H1 (cell line): ENCODE results near the gene FADD. TPM values are rescaled to one million over a fixed set of nuclear protein-coding genes. Genes with fewer than 3 reads are reported as not detected.

Source experiments
- CTCF ChIA-PET: fragments of 300-600 bp; sonication (Branson Sonifier 250); formaldehyde crosslinking; loops from one replicate; lab custom pipeline; 2021; ENCODE audit not compliant: partially characterized antibody; lab: Charles Lee
- POLR2A ChIA-PET: fragments of 300-600 bp; sonication (Branson Sonifier 250); formaldehyde crosslinking; loops from one replicate; lab custom pipeline; 2021; ENCODE audit warnings: inconsistent platforms; ENCODE audit not compliant: partially characterized antibody; lab: Charles Lee
- DNase-seq, 2 experiments: peaks; one replicate each; pipeline versions ENCODE4 v3.0.0 to v3.0.0-alpha.2; 2010 to 2022; ENCODE audit warnings: low spot score in 2 of 2, low read depth in 1 of 2, mixed read lengths in 1 of 2
- FAIRE-seq: peaks from 2 replicates; lab custom pipeline; 2011; peaks lifted over from hg19 to GRCh38; lab: Jason Lieb, UNC
- H2AFZ ChIP-seq: 2 replicates; pipeline ENCODE4 v1.8.1; 2012; ENCODE audit warnings: low read length, inconsistent platforms
- H2AK5ac ChIP-seq: 2 replicates; pipeline ENCODE4 v1.6.1; 2013; ENCODE audit warnings: low read depth, low read length
- H2BK120ac ChIP-seq: replicated peaks from 2 replicates; pipeline ENCODE3; 2013; ENCODE audit warnings: low read depth, low read length, inconsistent platforms
- H2BK12ac ChIP-seq: 2 replicates; pipeline ENCODE4 v1.6.1; 2013; ENCODE audit warnings: low read depth, low read length
- H2BK15ac ChIP-seq: 2 replicates; pipeline ENCODE4 v1.6.1; 2013; ENCODE audit warnings: low read length
- H2BK20ac ChIP-seq: 2 replicates; pipeline ENCODE4 v1.6.1; 2013; ENCODE audit warnings: low read length
- H2BK5ac ChIP-seq: 2 replicates; pipeline ENCODE4 v1.6.1; 2013; ENCODE audit warnings: low read depth, low read length
- H3K14ac ChIP-seq: 2 replicates; pipeline ENCODE4 v1.6.1; 2013; ENCODE audit warnings: inconsistent platforms; ENCODE audit not compliant: insufficient read length
- H3K18ac ChIP-seq: 2 replicates; pipeline ENCODE4 v1.6.1; 2013; ENCODE audit warnings: low read length; ENCODE audit errors: extremely low read depth
- H3K23ac ChIP-seq: 2 replicates; pipeline ENCODE4 v1.6.1; 2013; ENCODE audit warnings: inconsistent platforms; ENCODE audit not compliant: insufficient read length
- H3K23me2 ChIP-seq: 2 replicates; pipeline ENCODE4 v1.6.1; 2013; ENCODE audit warnings: low read depth, low read length
- H3K27ac ChIP-seq: 2 replicates; pipeline ENCODE4 v1.6.1; 2011; ENCODE audit warnings: low read depth, low read length, inconsistent platforms
- H3K27me3 ChIP-seq, 4 experiments: replicated peaks in 1 of 4; 1 replicate in 1 of 4; 2 replicates in 3 of 4; pipeline versions ENCODE4 v1.6.1 to v1.8.1; 2011 to 2013; ENCODE audit warnings: low read length in 3 of 4, mild to moderate bottlenecking in 3 of 4, inconsistent platforms in 2 of 4, mixed read lengths in 2 of 4, moderate library complexity in 1 of 4; ENCODE audit not compliant: control insufficient read depth in 3 of 4, insufficient read depth in 3 of 4; ENCODE audit errors: extremely low read depth in 1 of 4
- H3K36me3 ChIP-seq, 4 experiments: 2 replicates each; pipeline versions ENCODE4 v1.6.1 to v1.8.1; 2011 to 2013; ENCODE audit warnings: mild to moderate bottlenecking in 4 of 4, low read length in 3 of 4, moderate library complexity in 2 of 4, control low read depth in 1 of 4, inconsistent platforms in 1 of 4; ENCODE audit not compliant: insufficient read depth in 4 of 4, control insufficient read depth in 2 of 4
- H3K4ac ChIP-seq: replicated peaks from 2 replicates; pipeline ENCODE3; 2013; ENCODE audit warnings: low read length, low read depth, mixed read lengths, inconsistent platforms; ENCODE audit not compliant: insufficient read length
- H3K4me1 ChIP-seq, 4 experiments: replicated peaks in 1 of 4; 1 replicate in 1 of 4; 2 replicates in 3 of 4; pipeline versions ENCODE4 v1.6.1 to v1.8.1; 2011 to 2013; ENCODE audit warnings: low read length in 3 of 4, inconsistent platforms in 2 of 4, mixed read lengths in 1 of 4; ENCODE audit not compliant: insufficient read depth in 4 of 4, control insufficient read depth in 3 of 4
- H3K4me2 ChIP-seq, 2 experiments: 2 replicates each; pipeline versions ENCODE4 v1.6.1 to v1.8.1; 2011 to 2013; ENCODE audit warnings: low read depth in 2 of 2, low read length in 2 of 2, control low read depth in 1 of 2, inconsistent platforms in 1 of 2, mild to moderate bottlenecking in 1 of 2; ENCODE audit not compliant: insufficient read depth in 1 of 2
- H3K4me3 ChIP-seq, 4 experiments: fragments of 200-600, 300-600 bp in 1 of 4; sonication (generic), shearing (Covaris generic), sonication (Bioruptor Twin) in 1 of 4; 2 replicates each; pipeline versions ENCODE4 v1.5.1 to v1.8.1; 2011 to 2016; ENCODE audit warnings: low read length in 4 of 4, low read depth in 3 of 4, control low read depth in 2 of 4, inconsistent platforms in 2 of 4, mild to moderate bottlenecking in 2 of 4, mixed read lengths in 1 of 4, moderate library complexity in 1 of 4; ENCODE audit not compliant: insufficient read depth in 2 of 4; ENCODE audit errors: extremely low read depth in 1 of 4
- H3K56ac ChIP-seq: replicated peaks from 2 replicates; pipeline ENCODE3; 2013; ENCODE audit warnings: low read depth, mild to moderate bottlenecking, mixed read lengths, low read length, inconsistent platforms; ENCODE audit not compliant: insufficient read length
- H3K79me1 ChIP-seq: 2 replicates; pipeline ENCODE4 v1.6.1; 2013; ENCODE audit warnings: low read depth, low read length, control low read depth
- H3K79me2 ChIP-seq, 2 experiments: 2 replicates each; pipeline versions ENCODE4 v1.6.1 to v1.8.1; 2012 to 2013; ENCODE audit warnings: low read length in 2 of 2, mild to moderate bottlenecking in 2 of 2, inconsistent platforms in 1 of 2; ENCODE audit not compliant: insufficient read depth in 2 of 2, control insufficient read depth in 1 of 2
- H3K9ac ChIP-seq, 4 experiments: replicated peaks in 1 of 4; 1 replicate in 1 of 4; 2 replicates in 3 of 4; pipeline versions ENCODE4 v1.6.1 to v1.8.1; 2011 to 2013; ENCODE audit warnings: low read depth in 3 of 4, low read length in 3 of 4, control low read depth in 2 of 4, mild to moderate bottlenecking in 2 of 4, moderate library complexity in 2 of 4, inconsistent platforms in 1 of 4; ENCODE audit errors: extremely low read depth in 1 of 4
- H3K9me3 ChIP-seq, 2 experiments: 2 replicates each; pipeline versions ENCODE4 v1.6.1 to v1.8.1; 2012 to 2013; ENCODE audit warnings: mild to moderate bottlenecking in 2 of 2, moderate library complexity in 2 of 2, control low read depth in 1 of 2, inconsistent platforms in 1 of 2, low read depth in 1 of 2, low read length in 1 of 2, mixed read lengths in 1 of 2; ENCODE audit not compliant: insufficient read depth in 2 of 2
- H4K20me1 ChIP-seq, 2 experiments: replicated peaks in 1 of 2; 2 replicates each; pipeline versions ENCODE3 to v1.8.1; 2011 to 2013; ENCODE audit warnings: inconsistent platforms in 2 of 2, low read length in 2 of 2, mild to moderate bottlenecking in 1 of 2; ENCODE audit not compliant: insufficient read depth in 2 of 2, control insufficient read depth in 1 of 2
- H4K5ac ChIP-seq: 2 replicates; pipeline ENCODE4 v1.6.1; 2013; ENCODE audit warnings: low read length, low read depth, mixed read lengths, inconsistent platforms; ENCODE audit not compliant: insufficient read length
- H4K8ac ChIP-seq: 2 replicates; pipeline ENCODE4 v1.8.0; 2013; ENCODE audit warnings: mild to moderate bottlenecking, moderate library complexity, low read length, inconsistent platforms; ENCODE audit not compliant: insufficient read depth; ENCODE audit errors: extremely low read depth
- H4K91ac ChIP-seq: replicated peaks from 2 replicates; pipeline ENCODE3; 2013; ENCODE audit warnings: low read length, mixed read lengths, inconsistent platforms; ENCODE audit not compliant: insufficient read length
- ATF2 ChIP-seq: IDR thresholded peaks from 2 replicates; pipeline ENCODE4 v1.6.1; 2012; ENCODE audit warnings: low read length, inconsistent platforms
- BACH1 ChIP-seq: IDR thresholded peaks from 2 replicates; pipeline ENCODE4 v1.6.1; 2012; ENCODE audit warnings: low read length, improper control_type of control experiment
- BRCA1 ChIP-seq: IDR thresholded peaks from 2 replicates; pipeline ENCODE4 v1.6.1; 2012; ENCODE audit warnings: low read depth, low read length, improper control_type of control experiment
- MAFK ChIP-seq: IDR thresholded peaks from 2 replicates; pipeline ENCODE4 v1.6.1; 2012; ENCODE audit warnings: low read depth, mild to moderate bottlenecking, improper control_type of control experiment, low read length
- NANOG ChIP-seq: IDR thresholded peaks from 2 replicates; pipeline ENCODE4 v1.6.1; 2011; ENCODE audit warnings: low read length, low read depth, mild to moderate bottlenecking, inconsistent platforms; ENCODE audit not compliant: insufficient read depth, poor library complexity, severe bottlenecking
- POLR2A ChIP-seq, 2 experiments: IDR thresholded peaks; 1 replicate in 1 of 2; 2 replicates in 1 of 2; pipeline ENCODE4 v1.6.1; 2011; ENCODE audit warnings: low read depth in 2 of 2, low read length in 2 of 2, mild to moderate bottlenecking in 2 of 2; ENCODE audit errors: control extremely low read depth in 1 of 2
- POLR2AphosphoS5 ChIP-seq: IDR thresholded peaks from 2 replicates; pipeline ENCODE4 v1.6.1; 2011; ENCODE audit warnings: low read depth, low read length
- RFX5 ChIP-seq: IDR thresholded peaks from 2 replicates; pipeline ENCODE4 v1.6.1; 2011; ENCODE audit warnings: low read depth, low read length, improper control_type of control experiment, borderline replicate concordance
- SRF ChIP-seq: IDR thresholded peaks from 2 replicates; pipeline ENCODE4 v1.6.1; 2011; ENCODE audit warnings: mild to moderate bottlenecking, low read depth, low read length, moderate library complexity
- USF2 ChIP-seq: IDR thresholded peaks from 2 replicates; pipeline ENCODE4 v1.6.1; 2011; ENCODE audit warnings: low read length, improper control_type of control experiment
- ZNF274 ChIP-seq: IDR thresholded peaks from 2 replicates; pipeline ENCODE4 v1.7.0; 2012; ENCODE audit warnings: low read length, borderline replicate concordance; ENCODE audit errors: extremely low read depth
- WGBS, 2 experiments: shearing (Covaris generic) in 1 of 2; methylation state at CpG; one replicate each; pipeline versions ENCODE4 v1.1.6 to v1.1.7; 2013 to 2015; ENCODE audit warnings: low lambda C conversion rate in 2 of 2, mixed read lengths in 2 of 2, inconsistent platforms in 1 of 2, low coverage in 1 of 2, missing lambda C conversion rate in 1 of 2; ENCODE audit not compliant: insufficient replicate concordance in 2 of 2, insufficient coverage in 1 of 2, insufficient read length in 1 of 2; ENCODE audit errors: extremely low coverage in 1 of 2, missing lambda C conversion rate in 1 of 2; 5-methylcytosine and 5-hydroxymethylcytosine counted together
- polyA plus RNA-seq, 7 experiments: library from polyadenylated mRNA; depleted of rRNA in 3 of 7; stranded (reverse) in 5 of 7; unstranded in 2 of 7; fragments of >200 nt in 5 of 7; fragments of 200-250 nt in 2 of 7; gene quantifications; 1 replicate in 5 of 7; 2 replicates in 1 of 7; 4 replicates in 1 of 7; pipeline versions ENCODE4 v1.2.1 to v1.2.3, GENCODE V29; 2011 to 2013; ENCODE audit warnings: missing spikeins in 2 of 7, mixed read lengths in 2 of 7
- total RNA-seq: library from RNA; stranded (reverse); fragmentation: NEBNext Ultra II Directional; extraction: Animal tissue kit (Norgen Biotek cat#: 25700); gene quantifications from 2 replicates; pipeline ENCODE4 v1.2.1, GENCODE V29; 2021

FADD gene
- total and polyA plus RNA-seq, 2 of the 8 experiments (the other 6 are each of a cell fraction or from before 2014, with no cell fraction given), result 29.0 to 43.9 TPM

- no peak overlapping the region for H3K18ac ChIP-seq
- no peak overlapping the region for H2BK15ac ChIP-seq
- H2AK5ac ChIP-seq, result no peak overlapping the region
- FAIRE-seq, result no peak
- H3K27me3 ChIP-seq, result no peaks in the 10 kb centered on the region
- no peaks in the 10 kb centered on the region for H3K4me1 ChIP-seq
- ChIA-PET POLR2A (interaction anchor here (1.2 kb wide), 1 partner anchor 265 kb away, joined by 3 read pairs; no protein-coding TSS in a partner anchor), CTCF (interaction anchor here (0.6 to 6.8 kb wide), 18 partner anchors 8 to 413 kb away, joined by 3 to 51 read pairs (median 4); no protein-coding TSS in a partner anchor)
- no peak overlapping the region for H3K4ac ChIP-seq
- H3K4me2 ChIP-seq, result no peak overlapping the region
- no peak overlapping the region for H3K14ac ChIP-seq
- no peak overlapping the region; the same call in 1 of the 2 replicates for H4K8ac ChIP-seq
- no peaks in the 10 kb centered on the region for H3K79me2 ChIP-seq
- no peak overlapping the region for H2BK5ac ChIP-seq
- H2BK12ac ChIP-seq, result no peak overlapping the region
- H3K4me3 ChIP-seq, result no peak overlapping the region
- no peaks in the 10 kb centered on the region for H3K23me2 ChIP-seq
- H4K5ac ChIP-seq, result no peak overlapping the region
- no peak overlapping the region for H3K27ac ChIP-seq
- no peaks in the 10 kb centered on the region for H3K9me3 ChIP-seq
- no peak for DNase-seq
- H4K20me1 ChIP-seq, result no peaks in the 10 kb centered on the region
- H3K36me3 ChIP-seq, result no peaks in the 10 kb centered on the region
- no peak overlapping the region for H3K56ac ChIP-seq
- H2BK120ac ChIP-seq, result no peak overlapping the region
- no peak overlapping the region for H3K9ac ChIP-seq
- H3K79me1 ChIP-seq, result no peaks in the 10 kb centered on the region
- H2BK20ac ChIP-seq, result no peak overlapping the region
- WGBS, 2 experiments, result 84% methylated on average over 11 of the region's 11 CpGs; no CpG with 5 or more reads in 1 of the 2 experiments
- no peak overlapping the region for H3K23ac ChIP-seq
- no peak overlapping the region for H4K91ac ChIP-seq
- no peak overlapping the region for H2AFZ ChIP-seq
- TF ChIP-seq POLR2A (IDR thresholded peaks at IDR 0.05; ENCODE audit: control extremely low read depth in 1 of 2, low read depth in 2 of 2, low read length in 2 of 2) (no peak), POLR2AphosphoS5 (no peak), ZNF274 (no peak), ATF2 (no peak), RFX5 (no peak), BRCA1 (no peak), MAFK (no peak), SRF (no peak), NANOG (no peak), USF2 (no peak), BACH1 (no peak)
Measured at GRCh38 chr11:70183483-70184176, 19.5 kb upstream of the FADD start.
